Left lung (tissue), 14 donors: Measurements from ENCODE around the gene TTC7B. TPM values are rescaled to one million over a fixed set of nuclear protein-coding genes. Genes with fewer than 3 reads are reported as not detected.
A peak's percentile ranks its signal among the peaks of the same experiment; 100 is the strongest.
"Not testable (repeated sequence)": the region's sequence is repeated elsewhere in the genome, so short reads cannot be mapped to it uniquely, and the experiment has no call there.

ENCODE experiments used
- ATAC-seq: fragments of 200-7000 bp; cut with Tn5 transposase; one replicate; pipeline ENCODE4 v1.9.1; 2020; ENCODE audit warnings: moderate library complexity
- DNase-seq, 4 donors: peaks; one replicate each; pipeline ENCODE4 v3.0.0-alpha.2; 2013 to 2020
- H3K27ac ChIP-seq, 2 donors: fragments of 200-600 bp; sonication (generic) in 1 of 2; one replicate each; pipeline versions ENCODE4 v1.5.0 to v1.8.0; 2020 to 2021
- H3K27me3 ChIP-seq, 2 donors: fragments of 200-600 bp; sonication (generic) in 1 of 2; one replicate each; pipeline versions ENCODE4 v1.5.0 to v1.8.0; 2020 to 2021
- H3K36me3 ChIP-seq, 2 donors: fragments of 200-600 bp; sonication (generic) in 1 of 2; one replicate each; pipeline versions ENCODE4 v1.5.0 to v1.8.0; 2020 to 2021
- H3K4me1 ChIP-seq, 2 donors: fragments of 200-600 bp; one replicate each; pipeline ENCODE4 v1.8.0; 2021
- H3K4me3 ChIP-seq, 2 donors: fragments of 200-600 bp; sonication (generic) in 1 of 2; one replicate each; pipeline versions ENCODE4 v1.5.0 to v1.8.0; 2020 to 2021; ENCODE audit warnings: mild to moderate bottlenecking in 1 of 2
- H3K9me3 ChIP-seq, 2 donors: fragments of 200-600 bp; sonication (generic) in 1 of 2; one replicate each; pipeline versions ENCODE4 v1.5.0 to v1.8.0; 2020 to 2021
- CTCF ChIP-seq, 2 donors: fragments of 200-600 bp; sonication (generic) in 1 of 2; IDR thresholded peaks; one replicate each; pipeline versions ENCODE4 v1.5.0 to v1.8.0; 2021; ENCODE audit warnings: antibody characterized with exemption in 2 of 2
- intact Hi-C, 2 donors: fragments of 100-400 bp; cut with DNase I; formaldehyde crosslinking; loops; one replicate each; pipeline versions ENCODE4 v1.11.2 to v1.14.2; 2022
- long read RNA-seq, 12 donors: library from polyadenylated mRNA in 2 of 12; unstranded in 2 of 12; transcript quantifications; one replicate each; pipeline ENCODE4 v2.0.0 and lab custom pipeline, GENCODE V29; 2019 to 2026
- polyA plus RNA-seq, 6 donors: library from polyadenylated mRNA; unstranded; fragments of 120-200 nt; gene quantifications; one replicate each; pipeline ENCODE4 v1.2.1, GENCODE V29; 2013; ENCODE audit not compliant: insufficient read length in 6 of 6
- total RNA-seq, 2 donors: library from RNA; stranded (reverse); fragmentation: NEBNext Ultra II Directional; extraction: Animal tissue kit (Norgen Biotek cat#: 25700); gene quantifications; one replicate each; pipeline ENCODE4 v1.2.1, GENCODE V29; 2021
- donor health status: DM: no; HTN: yes; CAD: no.
- donor health status: DM: no; HTN: no; CAD: no.

TTC7B gene, protein sequence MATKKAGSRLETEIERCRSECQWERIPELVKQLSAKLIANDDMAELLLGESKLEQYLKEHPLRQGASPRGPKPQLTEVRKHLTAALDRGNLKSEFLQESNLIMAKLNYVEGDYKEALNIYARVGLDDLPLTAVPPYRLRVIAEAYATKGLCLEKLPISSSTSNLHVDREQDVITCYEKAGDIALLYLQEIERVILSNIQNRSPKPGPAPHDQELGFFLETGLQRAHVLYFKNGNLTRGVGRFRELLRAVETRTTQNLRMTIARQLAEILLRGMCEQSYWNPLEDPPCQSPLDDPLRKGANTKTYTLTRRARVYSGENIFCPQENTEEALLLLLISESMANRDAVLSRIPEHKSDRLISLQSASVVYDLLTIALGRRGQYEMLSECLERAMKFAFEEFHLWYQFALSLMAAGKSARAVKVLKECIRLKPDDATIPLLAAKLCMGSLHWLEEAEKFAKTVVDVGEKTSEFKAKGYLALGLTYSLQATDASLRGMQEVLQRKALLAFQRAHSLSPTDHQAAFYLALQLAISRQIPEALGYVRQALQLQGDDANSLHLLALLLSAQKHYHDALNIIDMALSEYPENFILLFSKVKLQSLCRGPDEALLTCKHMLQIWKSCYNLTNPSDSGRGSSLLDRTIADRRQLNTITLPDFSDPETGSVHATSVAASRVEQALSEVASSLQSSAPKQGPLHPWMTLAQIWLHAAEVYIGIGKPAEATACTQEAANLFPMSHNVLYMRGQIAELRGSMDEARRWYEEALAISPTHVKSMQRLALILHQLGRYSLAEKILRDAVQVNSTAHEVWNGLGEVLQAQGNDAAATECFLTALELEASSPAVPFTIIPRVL
- 10 to 100 TPM; 26.8 to 33.1 TPM for total RNA-seq
- 10 to 100 TPM; 37.0 to 47.5 (median 42.5) TPM for polyA plus RNA-seq
- long read RNA-seq, donor 1, full-length matches to known transcripts, result 2 of 2 reads
- long read RNA-seq, donor 1, partial matches to known transcripts, result 0 of 2 reads
- long read RNA-seq, donor 1, other reads (novel, unspliced or antisense), result 0 of 2 reads
- long read RNA-seq, donor 2, result 0 reads
- long read RNA-seq, donor 3, full-length matches to known transcripts, result 3 of 3 reads
- long read RNA-seq, donor 3, partial matches to known transcripts, result 0 of 3 reads
- long read RNA-seq, donor 3, other reads (novel, unspliced or antisense), result 0 of 3 reads
- long read RNA-seq, donor 4, result 0 reads
- long read RNA-seq, donor 5, result 0 reads
- long read RNA-seq, donor 6, full-length matches to known transcripts, result 5 of 5 reads
- long read RNA-seq, donor 6, partial matches to known transcripts, result 0 of 5 reads
- long read RNA-seq, donor 6, other reads (novel, unspliced or antisense), result 0 of 5 reads
- long read RNA-seq, donor 7, result 0 reads
- long read RNA-seq, donor 8, result 0 reads
- long read RNA-seq, donor 9, result 0 reads
- long read RNA-seq, donor 10, partial matches to known transcripts, result 2 of 2 reads
- long read RNA-seq, donor 10, other reads (novel, unspliced or antisense), result 0 of 2 reads
- long read RNA-seq, donor 11, result 0 reads
- long read RNA-seq, donor 12, result 0 reads

GRCh38 chr14:90815822-90816662 is at the start of gene TTC7B:
Gene TTC7B (minus strand): TSS chr14:90816430. CDS start chr14:90816295, 135 bp downstream.
- no peak for TF ChIP-seq CTCF (IDR thresholded peaks at IDR 0.05)
- Histone ChIP-seq H3K4me1 (peaks cover 0 to 15% of the 10 kb centered on the region in 2 donors), H3K9me3 (no peaks in the 10 kb centered on the region), H3K36me3 (no peaks in the 10 kb centered on the region), H3K27me3 (no peaks in the 10 kb centered on the region), H3K27ac (no peak within 1 kb of the TSS), H3K4me3 (peak within 1 kb of the TSS; percentile 48)
- ATAC-seq, result peak; percentile 90
- intact Hi-C loops, result no loop called here
- DNase-seq, result peak in 2 of 4 donors; percentile 62 to 93

GRCh38 chr14:90864741-90865140 is 48.5 kb upstream of the TTC7B start:
- no peaks in the 10 kb centered on the region for H3K4me1 ChIP-seq
- no peaks in the 10 kb centered on the region for H3K9me3 ChIP-seq
- DNase-seq, result no peak
- no peaks in the 10 kb centered on the region for H3K27me3 ChIP-seq
- no peak overlapping the region for H3K27ac ChIP-seq
- no peak overlapping the region for H3K4me3 ChIP-seq
- no peak for ATAC-seq
- H3K36me3 ChIP-seq, result no peaks in the 10 kb centered on the region
- intact Hi-C loops, result no loop called here
- no peak for TF ChIP-seq CTCF (IDR thresholded peaks at IDR 0.05)

- no peak overlapping the region for H3K27ac ChIP-seq
- DNase-seq, result no peak
- no peak for ATAC-seq
- no peaks in the 10 kb centered on the region for H3K4me1 ChIP-seq
- intact Hi-C loops, result no loop called here
- H3K27me3 ChIP-seq, result no peaks in the 10 kb centered on the region
- no peaks in the 10 kb centered on the region for H3K9me3 ChIP-seq
- H3K4me3 ChIP-seq, result peak overlapping the region in 1 of 2 donors; percentile 6
- no peaks in the 10 kb centered on the region for H3K36me3 ChIP-seq
- no peak for TF ChIP-seq CTCF (IDR thresholded peaks at IDR 0.05)
These were observed 42.3 kb upstream of the TTC7B start for GRCh38 chr14:90858511-90858910.

DNA sequence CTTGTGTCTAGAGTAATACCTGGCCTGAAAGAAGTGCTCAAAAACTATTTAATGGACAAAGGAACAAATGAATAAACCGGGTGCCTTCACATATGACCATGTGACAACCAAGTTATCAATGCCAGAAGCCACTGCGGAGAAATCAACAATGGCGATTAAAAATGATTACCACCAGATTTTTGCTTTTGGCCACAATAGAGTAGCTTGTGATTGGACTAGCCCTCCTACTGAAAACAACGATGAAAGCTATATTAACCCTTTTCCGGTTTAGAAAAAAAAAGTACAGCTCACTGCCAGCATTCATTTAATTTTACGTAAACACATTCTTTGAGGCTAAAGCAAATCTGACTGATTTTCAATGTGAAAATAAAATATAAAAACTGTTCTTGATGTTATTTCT is 41.6 kb upstream of the TTC7B start:
- Histone ChIP-seq H3K4me3 (no peak overlapping the region), H3K9me3 (no peaks in the 10 kb centered on the region), H3K27ac (no peak overlapping the region), H3K4me1 (no peaks in the 10 kb centered on the region), H3K27me3 (no peaks in the 10 kb centered on the region), H3K36me3 (no peaks in the 10 kb centered on the region)
- intact Hi-C loops, result no loop called here
- DNase-seq, result no peak
- TF ChIP-seq CTCF (IDR thresholded peaks at IDR 0.05), result no peak
- no peak for ATAC-seq

DNA sequence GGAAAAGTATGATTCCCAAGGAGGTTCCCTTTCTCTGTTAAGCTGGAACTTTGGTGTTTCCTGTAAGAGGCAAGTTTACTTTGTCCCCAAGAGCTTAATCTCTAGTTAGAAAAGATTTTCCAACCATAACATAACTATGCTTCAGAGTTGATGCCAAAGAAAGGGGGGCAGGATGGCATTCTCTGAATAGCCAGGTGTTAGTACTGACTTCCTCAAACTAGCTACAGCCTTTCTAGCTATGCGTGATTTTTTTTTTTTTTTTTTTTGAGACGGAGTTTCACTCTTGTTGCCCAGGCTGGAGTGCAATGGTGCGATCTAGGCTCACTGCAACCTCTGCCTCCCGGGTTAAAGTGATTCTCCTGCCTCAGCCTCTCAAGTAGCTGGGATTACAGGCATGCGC is 39.9 kb upstream of the TTC7B start:
- not testable (repeated sequence) for H3K4me3 ChIP-seq, ATAC-seq

More for the DNA sequence above, 39.9 kb upstream of the TTC7B start:
- DNase-seq, H3K9me3 ChIP-seq, intact Hi-C loops, H3K36me3 ChIP-seq, H3K27me3 ChIP-seq, H3K27ac ChIP-seq, H3K4me1 ChIP-seq: not testable (repeated sequence)
